OCI-LY1 (cell line): ENCODE data around the gene PPT2.

ENCODE experiments used
- H2AFZ ChIP-seq: fragments of 200-600 bp; sonication (generic), shearing (Covaris generic); 2 replicates; pipeline ENCODE4 v1.6.0; 2014; ENCODE audit warnings: antibody characterized with exemption, mild to moderate bottlenecking, low read length
- H3F3A ChIP-seq: fragments of 200-600 bp; sonication (generic), shearing (Covaris generic); 2 replicates; pipeline ENCODE4 v1.6.0; 2014; ENCODE audit warnings: mild to moderate bottlenecking, antibody characterized with exemption, low read length, moderate library complexity; ENCODE audit not compliant: insufficient read depth
- H3K27ac ChIP-seq: fragments of 200-600 bp; sonication (generic); 2 replicates; pipeline ENCODE4 v1.5.1; 2014; ENCODE audit warnings: low read length, mixed run types, mild to moderate bottlenecking, low read depth; ENCODE audit not compliant: poor library complexity, severe bottlenecking
- H3K27me3 ChIP-seq: fragments of 200-600 bp; sonication (generic); 2 replicates; pipeline ENCODE4 v1.6.0; 2014; ENCODE audit warnings: antibody characterized with exemption, mild to moderate bottlenecking, low read length, moderate library complexity; ENCODE audit not compliant: insufficient read depth
- H3K36me3 ChIP-seq: fragments of 200-600 bp; sonication (generic); 2 replicates; pipeline ENCODE4 v1.6.1; 2014; ENCODE audit warnings: mild to moderate bottlenecking, antibody characterized with exemption, low read length, moderate library complexity, mixed read lengths; ENCODE audit not compliant: insufficient read depth
- H3K4me1 ChIP-seq: fragments of 200-600 bp; sonication (generic); 2 replicates; pipeline ENCODE4 v1.5.1; 2014; ENCODE audit warnings: mild to moderate bottlenecking, low read length, moderate library complexity; ENCODE audit not compliant: insufficient read depth, severe bottlenecking
- H3K4me2 ChIP-seq: fragments of 200-600 bp; sonication (generic), shearing (Covaris generic); 2 replicates; pipeline ENCODE4 v1.6.1; 2014; ENCODE audit warnings: low read length
- H3K4me3 ChIP-seq: fragments of 200-600 bp; sonication (generic); 2 replicates; pipeline ENCODE4 v1.5.1; 2014; ENCODE audit warnings: low read length, low read depth, mild to moderate bottlenecking, mixed read lengths; ENCODE audit not compliant: poor library complexity, severe bottlenecking
- H3K79me2 ChIP-seq: fragments of 200-600 bp; shearing (Covaris generic); 2 replicates; pipeline ENCODE4 v1.6.1; 2016; ENCODE audit warnings: mixed run types, low read length, mixed read lengths; ENCODE audit not compliant: insufficient read depth
- H3K9ac ChIP-seq: fragments of 200-600 bp; sonication (generic), shearing (Covaris generic); 2 replicates; pipeline ENCODE4 v1.6.1; 2014; ENCODE audit warnings: mild to moderate bottlenecking, low read length, mixed read lengths
- H3K9me2 ChIP-seq: fragments of 200-600 bp; sonication (generic), shearing (Covaris generic); 2 replicates; pipeline ENCODE4 v1.6.1; 2014; ENCODE audit warnings: low read depth, mild to moderate bottlenecking, low read length, mixed read lengths
- H3K9me3 ChIP-seq: fragments of 200-600 bp; shearing (Covaris generic); 2 replicates; pipeline ENCODE4 v1.6.1; 2014; ENCODE audit warnings: low read length, mixed read lengths
- H4K20me1 ChIP-seq: fragments of 200-600 bp; sonication (generic), shearing (Covaris generic); 2 replicates; pipeline ENCODE4 v1.6.0; 2016; ENCODE audit warnings: mild to moderate bottlenecking, low read length; ENCODE audit not compliant: insufficient read depth
- CTCF ChIP-seq: fragments of 200-600 bp; sonication (generic), shearing (Covaris generic); IDR thresholded peaks from 2 replicates; pipeline ENCODE4 v1.5.1; 2017; ENCODE audit warnings: mild to moderate bottlenecking, antibody characterized with exemption, low read length, moderate library complexity, mixed read lengths
- EZH2 ChIP-seq: fragments of 200-600 bp; sonication (generic), shearing (Covaris generic); IDR thresholded peaks from 2 replicates; pipeline ENCODE4 v1.8.0; 2017; ENCODE audit warnings: borderline replicate concordance, mixed run types, mild to moderate bottlenecking, antibody characterized with exemption, low read length, moderate library complexity, mixed read lengths

PPT2 gene

GRCh38 chr6:32175711-32176475 is 22.0 kb downstream of the PPT2 start, which contains the start of gene AGPAT1:
AGPAT1 (minus strand) TSS chr6:32176084; CDS start chr6:32171496, 4,588 bp downstream.
- H2AFZ ChIP-seq: no peak within 1 kb of the TSS

GRCh38 chr6:32176476-32177182 is 22.7 kb downstream of the PPT2 start:
- peak overlapping the region; percentile 87 for H3K27ac ChIP-seq
- TF ChIP-seq EZH2: no peak
- TF ChIP-seq CTCF: no peak
- H3K4me2 ChIP-seq: peak overlapping the region; percentile 80
- H3K9me2 ChIP-seq: no peaks in the 10 kb centered on the region
- peaks cover 56% of the 10 kb centered on the region for H3K4me1 ChIP-seq
- no peaks in the 10 kb centered on the region for H3K27me3 ChIP-seq
- no peak overlapping the region for H2AFZ ChIP-seq
- H3K36me3 ChIP-seq: peaks cover 19% of the 10 kb centered on the region; the same call in 1 of the 2 replicates
- no peaks in the 10 kb centered on the region for H3K9me3 ChIP-seq
- H3K4me3 ChIP-seq: peak overlapping the region; percentile 91
- no peaks in the 10 kb centered on the region for H4K20me1 ChIP-seq
- peaks cover 12% of the 10 kb centered on the region; the same call in 1 of the 2 replicates for H3K79me2 ChIP-seq
- no peaks in the 10 kb centered on the region for H3F3A ChIP-seq
- H3K9ac ChIP-seq: peak overlapping the region; percentile 70

More at GRCh38 chr6:32175711-32176475, 22.0 kb downstream of the PPT2 start, which contains the start of gene AGPAT1:
- Histone ChIP-seq H3K9me2 (no peaks in the 10 kb centered on the region), H3K9me3 (no peaks in the 10 kb centered on the region), H3K4me2 (peak within 1 kb of the TSS; percentile 96), H3K27ac (peak within 1 kb of the TSS; percentile 87), H3K9ac (peak within 1 kb of the TSS; percentile 96), H3F3A (no peaks in the 10 kb centered on the region), H4K20me1 (no peaks in the 10 kb centered on the region), H3K27me3 (no peaks in the 10 kb centered on the region), H3K36me3 (peaks cover 15% of the 10 kb centered on the region; the same call in 1 of the 2 replicates), H3K79me2 (peaks cover 12% of the 10 kb centered on the region; the same call in 1 of the 2 replicates), H3K4me3 (peak within 1 kb of the TSS; percentile 91), H3K4me1 (peaks cover 56% of the 10 kb centered on the region)
- TF ChIP-seq CTCF: no peak
- TF ChIP-seq EZH2: no peak

- Histone ChIP-seq H3K79me2 (peaks cover 12% of the 10 kb centered on the region; the same call in 1 of the 2 replicates), H3F3A (no peaks in the 10 kb centered on the region), H2AFZ (no peak overlapping the region), H3K27me3 (no peaks in the 10 kb centered on the region), H3K36me3 (peaks cover 20% of the 10 kb centered on the region; the same call in 1 of the 2 replicates), H3K27ac (peak overlapping the region; percentile 87), H3K9me2 (no peaks in the 10 kb centered on the region), H3K4me3 (peak overlapping the region; percentile 91), H3K9me3 (no peaks in the 10 kb centered on the region), H3K4me1 (peaks cover 56% of the 10 kb centered on the region), H3K9ac (peak overlapping the region; percentile 70), H4K20me1 (no peaks in the 10 kb centered on the region), H3K4me2 (peak overlapping the region; percentile 80)
- TF ChIP-seq CTCF: no peak
Observed at GRCh38 chr6:32177183-32177787, 23.3 kb downstream of the PPT2 start.
